ENCODE data around the gene ATP2C2.

Gene ATP2C2

DNA sequence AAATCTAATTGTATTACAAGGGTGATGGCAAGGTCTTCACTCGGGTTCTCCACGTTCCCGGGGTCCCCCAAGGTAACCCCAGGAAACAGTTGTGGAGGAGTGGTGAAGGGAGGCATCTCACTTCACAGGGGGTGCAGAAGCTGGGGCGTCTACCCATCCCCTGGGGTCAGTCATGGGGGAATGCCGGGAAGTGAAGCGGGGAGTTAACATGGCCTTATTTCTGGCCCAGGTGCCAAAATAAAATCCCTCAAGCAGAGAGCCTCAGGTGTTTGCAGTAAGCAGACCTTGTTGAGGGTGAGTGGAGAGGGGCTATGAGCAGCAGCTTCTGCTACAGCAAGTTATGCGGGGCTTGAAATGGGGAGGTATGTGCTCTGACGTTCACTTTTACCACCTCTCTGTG lies 9.0 kb upstream of the ATP2C2 start:
- peak in 2 of 10 donors; percentile 68 to 69 for DNase-seq
- intact Hi-C loops (cut with DNase I) = loop anchor here (5.0 kb wide), 1 partner anchor 48 kb away; no protein-coding TSS in a partner anchor

- intact Hi-C loops (cut with DNase I) = no loop called here
- DNase-seq = peak in 1 of 10 donors; percentile 15
These were observed 8.2 kb upstream of the ATP2C2 start for GRCh38 chr16:84360170-84360569.

- intact Hi-C loops (cut with DNase I) = no loop called here
- DNase-seq = peak in 2 of 10 donors; percentile 26 to 61
These were observed 7.6 kb upstream of the ATP2C2 start for GRCh38 chr16:84360748-84361147.

- DNase-seq = peak in 1 of 10 donors; percentile 27
- intact Hi-C loops (cut with DNase I) = no loop called here
These were observed 6.8 kb upstream of the ATP2C2 start for GRCh38 chr16:84361546-84361945.

DNA sequence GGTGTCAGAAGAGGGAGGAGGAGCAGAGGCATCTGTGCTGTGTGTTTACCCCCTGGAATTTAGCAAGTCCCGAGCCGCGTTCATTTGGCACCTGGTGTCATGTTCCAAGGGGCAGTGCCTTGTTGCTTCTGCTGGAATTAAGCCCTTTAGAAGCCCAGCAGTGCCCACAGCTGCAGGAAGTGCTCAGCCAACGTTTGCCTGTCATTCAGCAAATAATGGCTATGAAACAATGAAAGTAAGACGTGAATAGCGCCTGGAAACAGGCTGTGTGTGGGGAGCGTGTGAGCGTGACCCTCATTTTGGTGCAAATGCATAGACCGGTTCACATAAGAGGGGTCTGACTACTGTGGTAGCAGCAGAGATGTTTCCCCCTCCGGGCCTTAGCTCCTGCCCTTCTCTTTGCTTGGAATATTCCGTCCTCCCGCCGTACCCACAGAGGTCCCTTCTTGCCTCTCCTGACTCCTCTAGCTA lies 5.8 kb upstream of the ATP2C2 start:
- DNase-seq = peak in 3 of 10 donors; percentile 38 to 68 (median 45)
- intact Hi-C loops (cut with DNase I) = no loop called here

- no peak for DNase-seq
- intact Hi-C loops (cut with DNase I) = no loop called here
These were observed 2.1 kb upstream of the ATP2C2 start for GRCh38 chr16:84366208-84366607.

GRCh38 chr16:84367297-84367680 lies 1.0 kb upstream of the ATP2C2 start:
- no peak for DNase-seq
- intact Hi-C loops (cut with DNase I) = no loop called here

- intact Hi-C loops (cut with DNase I) = no loop called here
- no peak for DNase-seq
These were observed 509 bp upstream of the ATP2C2 start for GRCh38 chr16:84367750-84368307.

GRCh38 chr16:84369105-84369504 lies 767 bp downstream of the ATP2C2 start:
- intact Hi-C loops (cut with DNase I) = no loop called here
- no peak for DNase-seq

- intact Hi-C loops (cut with DNase I) = no loop called here
- no peak for DNase-seq
These were observed 1.7 kb downstream of the ATP2C2 start for GRCh38 chr16:84369938-84370627.

- no peak for DNase-seq
- intact Hi-C loops (cut with DNase I) = no loop called here
These were observed 2.6 kb downstream of the ATP2C2 start for GRCh38 chr16:84370723-84371552.

GRCh38 chr16:84371553-84371865 lies 3.2 kb downstream of the ATP2C2 start:
- no peak for DNase-seq
- intact Hi-C loops (cut with DNase I) = no loop called here

DNA sequence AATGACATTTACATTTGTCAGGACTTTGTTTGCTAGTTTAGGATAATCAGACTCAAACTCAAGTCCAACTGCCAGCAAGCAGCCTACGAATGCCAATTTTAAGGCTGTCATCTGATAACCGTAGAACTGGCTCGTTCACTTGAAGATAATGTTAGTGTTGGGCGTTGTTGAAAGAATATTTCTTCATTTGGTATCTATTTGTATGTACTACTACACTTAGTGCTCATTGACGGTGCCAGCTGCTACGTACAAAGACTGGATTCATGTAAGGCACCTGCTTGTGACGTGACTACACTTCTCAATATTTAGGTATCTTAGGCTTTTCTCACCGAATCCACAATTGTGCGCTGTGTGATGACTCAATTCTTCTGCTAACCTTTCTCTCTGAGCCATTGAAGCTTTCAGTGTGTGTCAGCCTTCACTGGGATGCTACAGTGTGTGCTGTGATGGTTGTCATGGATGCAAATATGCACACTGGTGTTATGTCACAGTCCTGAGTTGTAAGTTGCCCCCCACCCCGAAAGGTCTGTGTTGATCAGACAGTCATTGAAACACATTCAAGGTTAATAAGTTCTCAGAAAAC lies 5.7 kb downstream of the ATP2C2 start:
- DNase-seq = no peak
- intact Hi-C loops (cut with DNase I) = no loop called here

- intact Hi-C loops (cut with DNase I) = no loop called here
These were observed 9.8 kb downstream of the ATP2C2 start for GRCh38 chr16:84378099-84378498.

DNA sequence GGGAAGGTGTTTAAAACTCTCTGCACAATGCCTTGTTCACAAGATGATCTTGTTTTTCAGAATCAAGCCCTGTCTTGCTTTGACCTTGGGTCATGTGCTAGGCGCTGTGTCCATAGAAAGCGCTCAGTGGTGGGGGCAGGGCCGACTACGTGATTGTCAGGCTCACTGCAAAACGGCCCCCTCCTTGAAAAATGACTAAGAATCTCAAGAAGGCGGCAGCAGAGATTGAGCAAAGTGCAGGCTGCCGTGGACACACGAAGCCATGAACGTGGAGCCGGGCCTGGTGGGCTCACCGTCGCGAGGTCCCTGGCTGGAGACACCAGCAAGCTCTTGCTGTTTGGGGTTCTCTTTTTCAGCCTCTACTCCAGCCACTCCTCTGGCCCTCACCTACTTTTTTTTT lies 10.2 kb downstream of the ATP2C2 start:
- intact Hi-C loops (cut with DNase I) = no loop called here
- DNase-seq = peak in 2 of 10 donors; percentile 73 to 85

More at GRCh38 chr16:84378099-84378498, 9.8 kb downstream of the ATP2C2 start:
- DNase-seq = peak in 2 of 10 donors; percentile 31 to 52

DNA sequence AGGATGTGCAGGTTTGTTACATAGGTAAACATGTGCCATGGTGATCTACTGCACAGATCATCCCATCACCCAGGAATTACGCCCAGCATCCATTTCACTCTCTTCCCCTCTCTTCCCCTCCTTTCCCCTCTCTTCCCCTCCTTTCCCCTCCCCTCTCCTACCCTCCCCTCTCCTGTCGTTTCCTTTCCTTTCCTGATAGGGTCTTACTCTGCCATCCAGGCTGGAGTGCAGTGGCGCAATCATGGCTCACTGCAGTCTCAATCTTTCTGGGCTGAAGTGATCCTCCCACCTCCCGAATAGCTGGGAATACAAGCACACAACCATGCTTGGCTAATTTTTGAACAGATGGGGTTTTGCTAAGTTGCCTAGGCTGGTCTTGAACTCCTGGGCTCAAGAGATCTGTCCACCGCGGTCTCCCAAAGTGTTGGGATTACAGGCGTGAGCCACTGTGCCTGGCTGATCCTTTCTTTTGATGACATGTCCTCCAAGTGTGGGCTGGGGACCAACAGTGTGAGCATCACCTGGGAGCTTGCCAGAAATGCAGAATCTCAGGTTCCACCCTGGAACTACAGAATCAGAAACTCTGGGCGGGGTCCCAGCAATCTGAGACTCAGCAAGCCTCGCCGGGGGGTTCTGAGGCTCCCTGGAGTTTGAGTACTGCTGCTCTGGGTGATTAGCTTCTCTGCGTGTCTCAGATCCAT lies 10.8 kb downstream of the ATP2C2 start:
- intact Hi-C loops (cut with DNase I) = no loop called here

GRCh38 chr16:84379709-84380362 lies 11.5 kb downstream of the ATP2C2 start:
- DNase-seq = no peak
- intact Hi-C loops (cut with DNase I) = no loop called here

More for the DNA sequence above, 10.8 kb downstream of the ATP2C2 start:
- peak in 1 of 10 donors; percentile 60 for DNase-seq

- no peak for DNase-seq
- intact Hi-C loops (cut with DNase I) = no loop called here
These were observed 12.1 kb downstream of the ATP2C2 start for GRCh38 chr16:84380405-84380804.

GRCh38 chr16:84382396-84382795 lies 14.1 kb downstream of the ATP2C2 start:
- peak in 2 of 10 donors; percentile 20 to 68 for DNase-seq
- intact Hi-C loops (cut with DNase I) = no loop called here

- DNase-seq = peak in 2 of 10 donors; percentile 63 to 64
- intact Hi-C loops (cut with DNase I) = no loop called here
These were observed 14.8 kb downstream of the ATP2C2 start for GRCh38 chr16:84383106-84383505.
